ENCODE data around the gene ALDH2.

GRCh38 chr12:111761706-111762105, 5.0 kb upstream of the ALDH2 start:
- no peak for TF ChIP-seq CTCF (optimal IDR thresholded peaks at IDR 0.05 in 1 of 3, IDR thresholded peaks at IDR 0.05 in 1 of 3, conservative IDR thresholded peaks at IDR 0.05 in 1 of 3; ENCODE audit: extremely low read depth in 1 of 3, insufficient read depth in 2 of 3, low read length in 3 of 3)
- TF ChIP-seq EZH2 (IDR thresholded peaks at IDR 0.05; ENCODE audit: low read length): no peak

All from keratinocyte (primary cell).